Neuronal stem cell (in vitro differentiated cells): ENCODE data around the gene MCHR2.

Source experiments
- DNase-seq: peaks from one replicate; pipeline ENCODE4 v3.0.0-alpha.2; 2013; ENCODE audit warnings: low spot score
- H2AFZ ChIP-seq: one replicate; pipeline ENCODE4 v1.6.1; 2013; ENCODE audit warnings: mild to moderate bottlenecking, low read length, inconsistent platforms
- H2AK5ac ChIP-seq: 2 replicates; pipeline ENCODE4 v1.6.1; 2013; ENCODE audit warnings: low read depth, mild to moderate bottlenecking, inconsistent platforms, low read length, moderate library complexity, mixed read lengths
- H2BK120ac ChIP-seq: 2 replicates; pipeline ENCODE4 v1.6.1; 2013; ENCODE audit warnings: low read depth, mild to moderate bottlenecking, inconsistent platforms, low read length, moderate library complexity, mixed read lengths
- H2BK12ac ChIP-seq: one replicate; pipeline ENCODE4 v1.6.1; 2013; ENCODE audit warnings: low read length, inconsistent platforms
- H2BK15ac ChIP-seq: 2 replicates; pipeline ENCODE4 v1.6.1; 2013; ENCODE audit warnings: mild to moderate bottlenecking, low read length, inconsistent platforms, mixed read lengths
- H2BK5ac ChIP-seq: one replicate; pipeline ENCODE4 v1.6.1; 2013; ENCODE audit warnings: inconsistent platforms, mild to moderate bottlenecking, low read length, moderate library complexity
- H3K14ac ChIP-seq: one replicate; pipeline ENCODE4 v1.6.1; 2013; ENCODE audit warnings: low read length, inconsistent platforms
- H3K18ac ChIP-seq: 2 replicates; pipeline ENCODE4 v1.6.1; 2013; ENCODE audit warnings: low read length, inconsistent platforms
- H3K23ac ChIP-seq: 2 replicates; pipeline ENCODE4 v1.6.1; 2013; ENCODE audit warnings: low read depth, mild to moderate bottlenecking, mixed read lengths, low read length, inconsistent platforms; ENCODE audit not compliant: poor library complexity
- H3K27ac ChIP-seq: replicated peaks from 3 replicates; pipeline ENCODE4 v1.5.1; 2013; ENCODE audit warnings: low read length, inconsistent platforms
- H3K27me3 ChIP-seq, 3 experiments: 2 replicates each; pipeline ENCODE4 v1.6.1; 2013; ENCODE audit warnings: low read length in 3 of 3, mild to moderate bottlenecking in 2 of 3, inconsistent platforms in 1 of 3, low read depth in 1 of 3, mixed read lengths in 1 of 3, moderate library complexity in 1 of 3; ENCODE audit not compliant: control insufficient read depth in 3 of 3, insufficient read depth in 3 of 3
- H3K36me3 ChIP-seq, 2 donors: replicated peaks in 1 of 2; 2 replicates each; pipeline ENCODE4 v1.6.1; 2013; ENCODE audit warnings: low read length in 2 of 2; ENCODE audit not compliant: control insufficient read depth in 2 of 2, insufficient read depth in 2 of 2
- H3K4ac ChIP-seq: 2 replicates; pipeline ENCODE4 v1.6.1; 2013; ENCODE audit warnings: inconsistent platforms, mild to moderate bottlenecking, low read length, moderate library complexity
- H3K4me1 ChIP-seq, 2 donors: 1 replicate in 1 of 2; 2 replicates in 1 of 2; pipeline ENCODE4 v1.6.1; 2013; ENCODE audit warnings: low read length in 2 of 2, low read depth in 1 of 2; ENCODE audit not compliant: control insufficient read depth in 2 of 2, insufficient read depth in 1 of 2
- H3K4me2 ChIP-seq: one replicate; pipeline ENCODE4 v1.6.1; 2013; ENCODE audit warnings: mild to moderate bottlenecking, low read length, inconsistent platforms; ENCODE audit not compliant: insufficient read depth, poor library complexity, severe bottlenecking
- H3K4me3 ChIP-seq, 2 donors: 2 replicates each; pipeline ENCODE4 v1.5.1; 2013; ENCODE audit warnings: low read length in 2 of 2, mild to moderate bottlenecking in 2 of 2, inconsistent platforms in 1 of 2, moderate library complexity in 1 of 2
- H3K79me1 ChIP-seq: one replicate; pipeline ENCODE4 v1.6.1; 2013; ENCODE audit warnings: low read depth, mild to moderate bottlenecking, inconsistent platforms, low read length, moderate library complexity
- H3K9ac ChIP-seq: one replicate; pipeline ENCODE4 v1.6.1; 2013; ENCODE audit warnings: mild to moderate bottlenecking, low read depth, low read length, inconsistent platforms; ENCODE audit not compliant: poor library complexity
- H3K9me3 ChIP-seq, 2 donors: replicated peaks in 1 of 2; 2 replicates each; pipeline versions ENCODE3 to v1.6.1; 2013; ENCODE audit warnings: low read length in 2 of 2, mild to moderate bottlenecking in 2 of 2, inconsistent platforms in 1 of 2, low read depth in 1 of 2, mixed read lengths in 1 of 2, moderate library complexity in 1 of 2; ENCODE audit not compliant: control insufficient read depth in 2 of 2, insufficient read depth in 1 of 2
- H4K8ac ChIP-seq: one replicate; pipeline ENCODE4 v1.6.1; 2013; ENCODE audit warnings: low read depth, mild to moderate bottlenecking, inconsistent platforms, low read length, moderate library complexity
- H4K91ac ChIP-seq: one replicate; pipeline ENCODE4 v1.6.1; 2013; ENCODE audit warnings: low read length, low read depth, mild to moderate bottlenecking, inconsistent platforms; ENCODE audit not compliant: poor library complexity
- WGBS, 2 donors: extraction: QIAGEN DNeasy Blood & Tissue Kit; methylation state at CpG; one replicate each; pipeline ENCODE4 v1.1.7; 2013; ENCODE audit warnings: missing lambda C conversion rate in 2 of 2, mixed read lengths in 1 of 2; ENCODE audit not compliant: insufficient read length in 2 of 2, insufficient replicate concordance in 1 of 2; ENCODE audit errors: extremely low coverage in 2 of 2; 5-methylcytosine and 5-hydroxymethylcytosine counted together

MCHR2 gene

DNA sequence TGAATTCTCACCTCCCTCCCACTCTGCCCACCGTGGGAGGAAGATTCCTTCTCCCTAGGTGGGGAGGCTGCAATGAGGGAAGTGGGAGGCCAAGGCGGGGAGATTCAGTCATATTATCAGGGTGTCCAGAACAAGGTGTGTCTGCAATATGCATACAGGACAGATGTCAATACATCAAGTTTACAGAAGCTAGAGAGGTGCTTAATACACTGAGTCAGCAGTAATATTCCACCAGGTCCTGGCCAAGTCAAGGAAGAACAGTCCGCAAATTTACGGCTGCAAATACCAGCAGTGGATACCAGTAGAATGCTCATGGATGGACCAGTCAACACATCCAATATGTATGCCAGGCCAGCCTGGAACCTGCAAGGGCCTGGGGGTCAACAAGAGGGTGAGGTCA is 119.0 kb downstream of the MCHR2 start:
- no peak overlapping the region for H2AFZ ChIP-seq
- no CpG with 5 or more reads among the region's 4 CpGs for WGBS, 2 donors
- H2BK15ac ChIP-seq = no peak overlapping the region
- no peak overlapping the region for H2AK5ac ChIP-seq
- no peak overlapping the region for H3K23ac ChIP-seq
- H3K9me3 ChIP-seq = no peaks in the 10 kb centered on the region
- no peak overlapping the region for H4K8ac ChIP-seq
- H2BK120ac ChIP-seq = no peak overlapping the region
- H3K4me2 ChIP-seq = no peak overlapping the region
- peak overlapping the region in 1 of 2 donors; percentile 28 for H3K4me3 ChIP-seq
- peaks cover 0 to 2% of the 10 kb centered on the region in 2 donors for H3K4me1 ChIP-seq
- no peaks in the 10 kb centered on the region for H3K79me1 ChIP-seq
- H3K9ac ChIP-seq = no peak overlapping the region
- no peak overlapping the region for H2BK5ac ChIP-seq
- H3K18ac ChIP-seq = no peak overlapping the region
- H3K27me3 ChIP-seq = peaks cover 0 to 1% (median 0%) of the 10 kb centered on the region in 3 experiments
- no peak overlapping the region for H3K14ac ChIP-seq
- H3K4ac ChIP-seq = no peak overlapping the region
- H3K36me3 ChIP-seq = no peaks in the 10 kb centered on the region
- no peak overlapping the region for H4K91ac ChIP-seq
- no peak overlapping the region for H3K27ac ChIP-seq
- no peak for DNase-seq
- H2BK12ac ChIP-seq = no peak overlapping the region

DNA sequence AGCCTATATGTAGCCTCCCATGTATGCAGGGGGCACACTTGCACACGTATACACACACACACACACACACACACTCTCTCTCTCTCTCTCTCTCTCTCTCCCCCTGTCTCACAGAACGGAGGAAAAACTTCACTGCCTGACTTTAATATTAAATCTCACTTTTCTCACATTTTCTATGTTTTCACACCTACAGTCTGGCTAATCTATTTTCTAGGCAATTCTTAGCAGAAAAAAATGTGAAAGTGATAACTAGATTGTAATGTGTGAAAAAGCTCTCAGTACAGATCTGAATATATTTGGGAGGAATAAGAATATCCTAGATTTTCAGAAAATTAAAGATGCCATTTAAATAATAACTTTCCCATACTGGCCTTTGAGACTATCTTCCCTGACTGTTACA is 120.9 kb downstream of the MCHR2 start:
- no peak overlapping the region for H3K27ac ChIP-seq
- no peak overlapping the region for H3K9ac ChIP-seq
- no peak for DNase-seq

DNA sequence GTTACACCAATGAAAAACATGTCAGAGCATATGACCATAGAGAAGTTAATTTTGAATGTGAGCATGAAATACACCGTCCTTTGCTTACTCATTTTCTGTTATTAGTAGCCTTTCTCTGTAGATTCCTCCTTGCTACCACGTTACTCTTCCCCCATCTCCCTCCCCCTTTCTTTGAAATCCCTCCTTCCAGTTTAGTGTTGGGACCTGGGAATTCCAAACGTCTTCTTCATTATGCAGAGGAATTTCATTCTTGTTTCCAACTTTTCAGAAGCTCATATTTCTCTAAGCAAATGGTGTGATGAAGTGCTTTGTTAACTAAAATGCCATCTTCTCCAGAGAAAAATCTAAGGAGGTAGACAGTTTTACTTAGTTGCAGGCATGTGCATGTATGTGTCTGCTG is 122.4 kb downstream of the MCHR2 start:
- no CpG with 5 or more reads among the region's 3 CpGs for WGBS, 2 donors

More for the DNA sequence above, 120.9 kb downstream of the MCHR2 start:
- no CpG with 5 or more reads among the region's 2 CpGs for WGBS, 2 donors
- Histone ChIP-seq H2AK5ac (no peak overlapping the region), H3K36me3 (no peaks in the 10 kb centered on the region), H2BK12ac (no peak overlapping the region), H3K18ac (no peak overlapping the region), H4K91ac (no peak overlapping the region), H3K4me3 (no peak overlapping the region), H2BK15ac (no peak overlapping the region), H3K4me1 (no peaks in the 10 kb centered on the region), H3K27me3 (peaks cover 0 to 15% (median 0%) of the 10 kb centered on the region in 3 experiments), H3K9me3 (no peaks in the 10 kb centered on the region), H3K14ac (no peak overlapping the region), H3K4me2 (no peak overlapping the region), H2BK120ac (no peak overlapping the region), H4K8ac (no peak overlapping the region), H3K23ac (no peak overlapping the region), H3K4ac (no peak overlapping the region), H2BK5ac (no peak overlapping the region), H2AFZ (no peak overlapping the region), H3K79me1 (no peaks in the 10 kb centered on the region)

More for the DNA sequence above, 122.4 kb downstream of the MCHR2 start:
- Histone ChIP-seq H2BK120ac (no peak overlapping the region), H3K9me3 (no peaks in the 10 kb centered on the region), H3K9ac (no peak overlapping the region), H2AK5ac (no peak overlapping the region), H3K4me1 (no peaks in the 10 kb centered on the region), H2AFZ (no peak overlapping the region), H2BK12ac (no peak overlapping the region), H3K36me3 (no peaks in the 10 kb centered on the region), H2BK15ac (no peak overlapping the region), H2BK5ac (no peak overlapping the region), H3K27ac (no peak overlapping the region), H4K8ac (no peak overlapping the region), H3K4ac (no peak overlapping the region), H3K79me1 (no peaks in the 10 kb centered on the region), H3K27me3 (peaks cover 0 to 15% (median 0%) of the 10 kb centered on the region in 3 experiments), H3K23ac (no peak overlapping the region), H3K18ac (no peak overlapping the region), H4K91ac (no peak overlapping the region), H3K4me2 (no peak overlapping the region), H3K4me3 (no peak overlapping the region), H3K14ac (no peak overlapping the region)
- DNase-seq = no peak
